GM12864 (cell line): Measurements from ENCODE around the gene HARS2.
"Not testable (repeated sequence)": the region's sequence is repeated elsewhere in the genome, so short reads cannot be mapped to it uniquely, and the experiment has no call there.

ENCODE experiments used
- DNase-seq: peaks from one replicate; pipeline ENCODE4 v3.0.0-alpha.2; 2011; ENCODE audit warnings: low read depth
- H3K4me3 ChIP-seq: 2 replicates; pipeline ENCODE4 v1.5.1; 2011; ENCODE audit warnings: mild to moderate bottlenecking, low read depth, low read length, control low read depth
- TF ChIP-seq, protein P1 (sequence below): IDR thresholded peaks from 2 replicates; pipeline ENCODE4 v1.5.1; 2011; ENCODE audit warnings: low read depth, mild to moderate bottlenecking, moderate library complexity, low read length, control low read depth, inconsistent platforms; ENCODE audit errors: missing control alignments

Gene HARS2

DNA sequence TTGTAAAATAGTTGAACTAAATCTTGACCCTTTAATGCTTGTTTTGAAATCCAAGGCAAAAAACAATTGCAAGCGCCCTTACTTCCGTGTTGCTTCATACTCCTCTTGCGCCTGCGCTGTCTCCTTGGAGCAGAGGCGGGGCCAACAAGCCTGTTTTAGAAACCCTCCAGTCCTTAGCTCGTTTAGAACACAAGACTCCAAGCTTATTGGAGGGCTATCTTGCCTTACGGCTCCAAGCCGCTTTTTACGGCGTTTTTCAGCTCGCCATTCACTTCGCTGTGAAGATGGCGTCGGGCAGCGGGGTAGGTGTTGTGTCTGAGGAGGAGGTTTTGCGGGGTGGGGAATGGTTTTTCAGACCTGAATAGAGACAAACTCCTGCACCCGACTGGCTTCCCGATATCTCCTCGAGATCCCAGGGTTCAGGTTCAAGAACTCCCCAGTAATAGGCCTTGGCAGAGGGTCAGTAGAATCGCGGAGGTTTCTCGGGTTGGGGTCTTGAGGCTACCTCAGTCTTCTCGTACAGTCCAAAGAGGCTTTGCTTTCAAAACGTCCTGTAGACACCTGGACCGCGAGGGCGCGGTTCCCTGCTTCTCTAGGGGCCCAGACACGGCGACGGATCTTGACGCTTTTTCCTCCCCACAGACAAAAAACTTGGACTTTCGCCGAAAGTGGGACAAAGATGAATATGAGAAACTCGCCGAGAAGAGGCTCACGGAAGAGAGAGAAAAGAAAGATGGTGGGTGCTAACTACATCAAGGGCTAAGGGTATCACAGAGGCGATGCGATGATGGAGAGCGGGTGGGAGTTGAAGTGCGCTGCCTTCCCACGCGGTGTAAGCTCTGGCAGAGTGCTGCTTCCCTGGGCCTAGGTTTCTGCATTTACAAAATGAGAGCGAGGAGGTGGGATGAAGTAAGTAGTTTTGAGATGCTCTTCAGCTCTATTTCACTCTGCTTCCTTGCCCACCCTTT, 9.2 kb downstream of the HARS2 start, which contains the start of gene ZMAT2:
Gene ZMAT2, plus strand, starts transcription at position 271 of the 968 bp plus-strand sequence. Its CDS starts 14 bp downstream, at position 285.
- peak; percentile 97 for DNase-seq
- peak within 1 kb of the TSS; percentile 76 for H3K4me3 ChIP-seq
- TF ChIP-seq, protein P1, sequence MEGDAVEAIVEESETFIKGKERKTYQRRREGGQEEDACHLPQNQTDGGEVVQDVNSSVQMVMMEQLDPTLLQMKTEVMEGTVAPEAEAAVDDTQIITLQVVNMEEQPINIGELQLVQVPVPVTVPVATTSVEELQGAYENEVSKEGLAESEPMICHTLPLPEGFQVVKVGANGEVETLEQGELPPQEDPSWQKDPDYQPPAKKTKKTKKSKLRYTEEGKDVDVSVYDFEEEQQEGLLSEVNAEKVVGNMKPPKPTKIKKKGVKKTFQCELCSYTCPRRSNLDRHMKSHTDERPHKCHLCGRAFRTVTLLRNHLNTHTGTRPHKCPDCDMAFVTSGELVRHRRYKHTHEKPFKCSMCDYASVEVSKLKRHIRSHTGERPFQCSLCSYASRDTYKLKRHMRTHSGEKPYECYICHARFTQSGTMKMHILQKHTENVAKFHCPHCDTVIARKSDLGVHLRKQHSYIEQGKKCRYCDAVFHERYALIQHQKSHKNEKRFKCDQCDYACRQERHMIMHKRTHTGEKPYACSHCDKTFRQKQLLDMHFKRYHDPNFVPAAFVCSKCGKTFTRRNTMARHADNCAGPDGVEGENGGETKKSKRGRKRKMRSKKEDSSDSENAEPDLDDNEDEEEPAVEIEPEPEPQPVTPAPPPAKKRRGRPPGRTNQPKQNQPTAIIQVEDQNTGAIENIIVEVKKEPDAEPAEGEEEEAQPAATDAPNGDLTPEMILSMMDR: no peak

DNA sequence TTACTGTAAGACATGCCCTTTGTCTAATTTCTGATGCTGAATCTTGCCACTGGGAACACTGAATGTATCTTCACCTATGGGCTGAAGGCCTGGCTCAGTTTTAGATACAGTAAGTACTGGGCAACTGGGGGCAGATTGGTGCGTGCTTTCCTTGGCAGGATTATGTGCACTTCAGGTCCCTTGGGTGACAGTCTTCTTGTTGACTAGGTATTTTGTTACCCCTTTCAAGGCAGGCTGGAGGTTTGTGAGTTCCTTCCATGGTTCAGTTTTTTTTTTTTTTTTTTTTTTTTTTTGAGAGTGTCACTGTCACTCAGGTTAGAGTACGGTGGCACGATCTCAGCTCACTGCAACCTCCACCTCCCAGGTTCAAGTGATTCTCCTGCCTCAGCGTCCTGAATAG, 16.6 kb downstream of the HARS2 start:
- no peak overlapping the region for H3K4me3 ChIP-seq
- no peak for DNase-seq
- TF ChIP-seq, protein P1: no peak

DNA sequence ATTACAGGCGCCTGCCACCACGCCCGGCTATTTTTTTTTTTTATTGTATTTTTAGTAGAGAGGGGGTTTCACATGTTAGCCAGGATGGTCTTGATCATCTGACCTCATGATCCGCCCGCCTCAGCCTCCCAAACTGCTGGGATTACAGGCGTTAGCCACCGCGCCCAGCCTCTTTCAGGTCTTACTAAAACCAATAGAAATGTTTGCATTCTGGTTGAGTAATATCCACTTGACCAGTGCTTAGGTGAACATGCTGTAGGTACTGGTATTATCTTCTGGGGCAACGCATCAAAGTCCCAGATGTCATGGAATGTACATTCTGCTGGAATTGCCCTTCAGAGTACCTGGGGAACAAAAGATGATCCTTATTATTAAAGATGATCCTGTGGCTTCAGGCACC, 17.5 kb downstream of the HARS2 start:
- DNase-seq, H3K4me3 ChIP-seq: not testable (repeated sequence)

DNA sequence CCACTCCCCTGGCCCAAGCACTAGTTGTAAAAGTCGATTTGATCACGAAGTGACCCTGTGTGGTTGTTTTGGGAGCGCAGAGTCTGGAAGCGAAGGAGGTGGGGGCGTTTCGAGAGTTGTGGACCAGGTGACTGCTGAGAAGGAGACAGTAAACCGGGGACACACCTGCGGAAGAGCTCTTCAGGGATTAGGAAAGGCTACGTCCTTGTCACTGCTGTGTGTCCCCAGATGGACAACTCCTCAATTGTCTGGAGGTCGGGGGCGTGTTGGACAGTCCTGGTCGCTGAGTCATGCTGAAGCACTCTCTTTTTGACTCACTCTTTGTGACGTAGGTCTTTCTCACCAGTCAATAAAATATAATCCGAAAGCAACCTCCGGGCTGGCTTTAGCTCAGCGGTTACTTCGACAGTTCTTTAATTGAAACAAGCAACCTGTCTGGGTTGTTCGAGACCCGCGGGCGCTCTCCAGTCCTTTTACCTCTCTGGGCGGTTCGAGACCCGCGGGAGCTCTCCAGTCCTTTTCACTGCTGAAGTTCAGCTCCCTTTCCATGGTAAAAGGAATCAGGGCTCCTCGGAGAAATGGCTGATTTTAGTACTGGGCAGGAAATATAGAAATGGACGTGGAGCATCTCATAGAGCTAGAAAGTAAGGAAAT, 19.8 kb downstream of the HARS2 start:
- DNase-seq: peak; percentile 87
- peak overlapping the region; percentile 77 for H3K4me3 ChIP-seq
- TF ChIP-seq, protein P1: no peak

DNA sequence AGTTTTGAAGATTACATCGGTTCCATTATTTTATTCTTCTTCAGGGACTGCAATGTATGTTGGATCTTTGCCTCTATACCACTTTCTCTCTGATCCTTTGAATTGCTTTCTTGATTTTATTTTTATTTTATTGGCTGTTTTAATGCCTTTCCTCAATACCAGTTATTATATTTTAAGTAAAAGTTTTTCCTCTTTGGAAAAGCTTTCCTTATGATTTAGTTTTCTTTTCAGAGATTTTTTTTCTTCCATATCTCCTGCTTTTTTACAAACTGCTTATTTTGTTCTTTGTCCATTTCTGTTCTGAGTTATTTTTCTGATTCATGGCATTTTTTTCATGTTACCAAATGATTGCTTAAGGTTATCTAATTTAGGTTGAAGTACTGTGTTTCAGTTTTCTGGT, 20.5 kb downstream of the HARS2 start:
- no peak for DNase-seq
- TF ChIP-seq, protein P1: no peak
- H3K4me3 ChIP-seq: no peak overlapping the region

DNA sequence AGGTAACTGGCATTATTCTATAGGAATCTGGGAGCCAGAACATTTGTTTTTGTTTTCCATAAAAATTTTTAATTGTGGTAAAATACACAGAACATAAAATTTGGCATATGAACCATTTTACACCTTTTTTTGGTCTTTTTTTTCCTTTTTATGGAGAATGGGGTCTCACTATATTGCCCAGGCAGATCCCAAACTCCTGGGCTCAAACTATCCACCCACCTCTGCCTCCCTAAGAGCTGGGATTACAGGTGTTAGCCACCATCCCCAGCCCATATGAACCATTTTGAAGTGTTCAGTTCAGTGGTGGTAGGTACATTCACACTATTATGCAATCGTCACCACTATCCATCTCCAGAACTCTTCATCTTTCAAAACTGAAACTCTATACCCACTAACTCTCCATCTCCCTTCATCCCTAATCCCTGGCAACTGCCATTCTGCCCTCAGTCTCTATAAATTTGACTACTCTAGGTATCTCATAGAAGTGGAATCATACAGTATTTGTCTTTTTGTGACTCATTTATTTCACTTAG, 22.4 kb downstream of the HARS2 start:
- H3K4me3 ChIP-seq: no peak overlapping the region
- DNase-seq: no peak
- TF ChIP-seq, protein P1: no peak

DNA sequence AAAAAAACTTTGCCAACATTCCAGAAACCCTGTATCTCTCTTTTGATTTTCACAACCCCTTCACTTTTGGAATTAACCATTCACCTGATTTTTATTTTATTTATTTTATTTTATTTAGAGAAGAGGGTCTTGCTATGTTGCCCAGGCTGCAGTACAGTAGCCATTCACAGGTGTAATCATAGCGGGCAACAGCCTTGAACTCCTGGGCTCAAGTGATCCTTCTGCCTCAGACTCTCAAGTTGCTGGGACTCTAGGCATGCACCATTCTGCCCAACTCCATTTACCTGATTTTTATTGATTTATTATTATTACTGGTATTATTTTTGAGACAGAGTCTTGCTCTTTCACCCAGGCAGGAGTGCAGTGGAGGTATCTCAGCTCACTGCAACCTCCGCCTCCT, 25.0 kb downstream of the HARS2 start:
- not testable (repeated sequence) for H3K4me3 ChIP-seq, DNase-seq
